ENCODE results near the gene HES1. TPM values are rescaled to one million over a fixed set of nuclear protein-coding genes. Genes with fewer than 3 reads are reported as not detected.

Gene HES1
- total RNA-seq, 2 donors from 2014 or later: 32.1 to 43.6 TPM

DNA sequence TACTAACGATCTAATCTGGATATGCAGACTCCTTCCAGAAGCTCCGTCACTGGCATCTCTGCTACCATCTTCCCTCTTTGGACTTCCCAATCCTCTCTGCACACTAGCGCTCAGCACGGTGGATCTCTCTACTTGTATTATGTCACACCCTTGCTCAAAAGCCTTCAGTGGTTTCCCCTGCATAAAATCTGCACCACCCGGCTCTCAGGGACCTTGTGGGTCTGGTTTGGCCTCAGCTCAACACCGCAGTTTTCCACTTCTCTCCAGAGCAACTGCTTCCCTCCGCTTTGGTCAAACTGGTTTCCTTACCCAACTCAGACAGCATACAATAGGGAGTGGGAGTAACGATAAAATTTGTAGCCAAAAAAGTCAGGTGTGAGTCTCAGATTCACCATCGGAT is 30.7 kb upstream of the HES1 start:
- TF ChIP-seq, protein P1, sequence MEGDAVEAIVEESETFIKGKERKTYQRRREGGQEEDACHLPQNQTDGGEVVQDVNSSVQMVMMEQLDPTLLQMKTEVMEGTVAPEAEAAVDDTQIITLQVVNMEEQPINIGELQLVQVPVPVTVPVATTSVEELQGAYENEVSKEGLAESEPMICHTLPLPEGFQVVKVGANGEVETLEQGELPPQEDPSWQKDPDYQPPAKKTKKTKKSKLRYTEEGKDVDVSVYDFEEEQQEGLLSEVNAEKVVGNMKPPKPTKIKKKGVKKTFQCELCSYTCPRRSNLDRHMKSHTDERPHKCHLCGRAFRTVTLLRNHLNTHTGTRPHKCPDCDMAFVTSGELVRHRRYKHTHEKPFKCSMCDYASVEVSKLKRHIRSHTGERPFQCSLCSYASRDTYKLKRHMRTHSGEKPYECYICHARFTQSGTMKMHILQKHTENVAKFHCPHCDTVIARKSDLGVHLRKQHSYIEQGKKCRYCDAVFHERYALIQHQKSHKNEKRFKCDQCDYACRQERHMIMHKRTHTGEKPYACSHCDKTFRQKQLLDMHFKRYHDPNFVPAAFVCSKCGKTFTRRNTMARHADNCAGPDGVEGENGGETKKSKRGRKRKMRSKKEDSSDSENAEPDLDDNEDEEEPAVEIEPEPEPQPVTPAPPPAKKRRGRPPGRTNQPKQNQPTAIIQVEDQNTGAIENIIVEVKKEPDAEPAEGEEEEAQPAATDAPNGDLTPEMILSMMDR (IDR thresholded peaks at IDR 0.05): no peak

DNA sequence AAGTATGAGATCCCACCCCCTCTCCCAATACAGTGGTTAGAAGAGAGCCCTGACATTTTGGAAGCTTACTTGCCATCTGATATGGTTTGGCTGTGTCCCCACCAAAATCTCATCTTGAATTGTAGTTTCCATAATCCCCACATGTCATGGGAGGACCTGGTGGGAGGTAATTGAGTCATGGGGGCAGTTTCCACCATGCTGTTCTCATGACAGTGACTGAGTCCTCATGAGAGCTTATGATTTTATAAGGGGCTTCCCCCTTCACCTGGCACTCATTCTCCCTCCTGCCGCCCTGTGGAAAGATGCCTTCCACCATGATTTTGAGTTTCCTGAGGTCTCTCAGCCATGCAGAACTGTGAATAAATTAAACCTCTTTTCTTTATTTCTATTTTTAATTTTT is 28.8 kb upstream of the HES1 start:
- H3K36me3 ChIP-seq: no peaks in the 10 kb centered on the region
- no peak overlapping the region for H3K27ac ChIP-seq
- no peaks in the 10 kb centered on the region for H3K27me3 ChIP-seq
- TF ChIP-seq, protein P1 (IDR thresholded peaks at IDR 0.05): no peak
- H3K9me3 ChIP-seq: no peaks in the 10 kb centered on the region
- DNase-seq (ENCODE audit: low spot score): no peak
- H3K4me3 ChIP-seq: no peak overlapping the region
- no peaks in the 10 kb centered on the region for H3K4me1 ChIP-seq

More for the DNA sequence above, 30.7 kb upstream of the HES1 start:
- no peaks in the 10 kb centered on the region for H3K36me3 ChIP-seq
- H3K27me3 ChIP-seq: no peaks in the 10 kb centered on the region
- no peaks in the 10 kb centered on the region for H3K9me3 ChIP-seq
- no peak overlapping the region for H3K4me3 ChIP-seq
- no peak overlapping the region for H3K27ac ChIP-seq
- DNase-seq (ENCODE audit: low spot score): no peak
- no peaks in the 10 kb centered on the region for H3K4me1 ChIP-seq

DNA sequence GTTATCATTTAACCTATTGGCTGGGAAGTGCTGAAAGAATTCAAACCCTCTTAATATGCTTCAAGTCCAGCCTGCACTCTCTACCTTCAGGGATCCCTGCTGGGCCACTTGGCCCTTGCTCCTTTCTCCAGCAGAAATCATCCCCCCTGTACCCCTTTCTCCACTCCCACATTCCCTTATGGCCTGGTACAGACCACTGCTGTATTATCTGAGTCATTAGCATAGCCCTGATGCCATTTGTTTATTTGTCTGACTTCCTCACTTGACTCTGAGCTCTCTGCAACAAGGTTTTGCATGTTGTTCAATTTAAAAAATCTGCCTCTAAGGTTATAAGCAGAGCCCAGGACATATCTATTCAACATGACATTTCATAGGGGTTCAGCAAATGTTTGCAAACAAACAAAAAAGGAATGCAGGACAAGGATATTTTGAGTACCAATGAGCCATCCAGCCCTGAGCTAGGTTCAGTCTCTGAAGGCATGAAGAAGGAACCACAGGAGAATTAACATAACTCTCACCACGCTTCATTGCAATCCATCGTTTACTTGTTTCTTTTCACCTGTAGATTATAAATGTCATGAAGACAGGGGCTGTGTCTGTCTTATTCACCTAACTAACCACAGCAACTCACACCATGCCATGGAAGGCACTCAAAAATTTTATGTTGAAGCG is 26.6 kb upstream of the HES1 start:
- H3K27me3 ChIP-seq: no peaks in the 10 kb centered on the region
- TF ChIP-seq, protein P1 (IDR thresholded peaks at IDR 0.05): no peak
- DNase-seq (ENCODE audit: low spot score): no peak
- no peak overlapping the region for H3K4me3 ChIP-seq
- no peak overlapping the region for H3K27ac ChIP-seq
- H3K9me3 ChIP-seq: no peaks in the 10 kb centered on the region
- H3K36me3 ChIP-seq: no peaks in the 10 kb centered on the region
- H3K4me1 ChIP-seq: no peaks in the 10 kb centered on the region

DNA sequence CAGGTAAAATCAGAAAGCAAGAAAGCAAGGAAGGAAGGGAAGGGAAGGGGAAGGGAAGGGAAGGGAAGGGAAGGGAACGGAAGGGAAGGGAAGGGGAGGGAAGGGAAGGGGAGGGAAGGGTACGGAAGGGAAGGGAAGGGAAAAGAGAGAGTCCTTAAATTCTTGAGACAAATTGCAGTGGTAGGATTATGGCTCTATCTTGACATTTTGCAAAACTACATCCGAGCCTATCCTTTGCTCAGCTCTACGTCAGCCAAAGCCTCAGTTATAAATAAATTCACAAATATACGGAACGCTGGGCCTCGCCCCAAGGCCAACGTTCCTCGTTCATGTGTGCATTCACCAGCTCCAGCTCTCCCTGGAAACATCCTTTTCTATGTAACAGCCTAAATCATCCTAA is 25.5 kb upstream of the HES1 start:
- Histone ChIP-seq H3K4me3 (no peak overlapping the region), H3K36me3 (no peaks in the 10 kb centered on the region), H3K27ac (no peak overlapping the region), H3K9me3 (no peaks in the 10 kb centered on the region), H3K4me1 (no peaks in the 10 kb centered on the region), H3K27me3 (no peaks in the 10 kb centered on the region)
- TF ChIP-seq, protein P1 (IDR thresholded peaks at IDR 0.05): no peak
- no peak for DNase-seq (ENCODE audit: low spot score)

DNA sequence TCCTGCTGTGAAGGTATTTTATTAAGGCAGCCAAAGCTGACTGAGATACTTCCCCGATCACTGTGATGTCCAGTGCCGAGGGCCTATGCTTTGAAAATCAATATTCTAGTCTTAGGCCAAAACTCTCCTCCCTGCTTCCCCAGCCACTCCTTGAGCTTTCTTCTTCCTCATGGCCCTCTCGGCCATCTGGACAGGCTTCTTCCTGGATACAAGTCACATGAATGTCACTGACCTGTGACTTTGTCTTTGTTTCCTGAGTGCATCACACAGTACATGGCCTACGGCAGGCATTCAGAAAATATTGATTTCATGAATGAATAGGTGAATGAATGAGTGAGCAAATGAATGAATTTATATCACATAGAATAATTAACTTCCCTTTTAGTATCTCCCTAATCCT is 24.6 kb upstream of the HES1 start:
- no peaks in the 10 kb centered on the region for H3K36me3 ChIP-seq
- no peak overlapping the region for H3K27ac ChIP-seq
- no peak for DNase-seq (ENCODE audit: low spot score)
- no peak overlapping the region for H3K4me3 ChIP-seq
- TF ChIP-seq, protein P1 (IDR thresholded peaks at IDR 0.05): no peak
- no peaks in the 10 kb centered on the region for H3K4me1 ChIP-seq
- no peaks in the 10 kb centered on the region for H3K27me3 ChIP-seq
- no peaks in the 10 kb centered on the region for H3K9me3 ChIP-seq
